Pancreas (tissue), 10 donors: ENCODE data around the gene TMEM132C. TPM values are rescaled to one million over a fixed set of nuclear protein-coding genes. Genes with fewer than 3 reads are reported as not detected.

ENCODE experiments used
- ATAC-seq, 4 donors: fragments of 200-7000 bp; cut with Tn5 transposase; one replicate each; pipeline versions ENCODE4 v1.8.0 to v1.9.1; 2020; ENCODE audit warnings: mild to moderate bottlenecking in 4 of 4, moderate library complexity in 4 of 4
- DNase-seq, 6 donors: peaks; one replicate each; pipeline ENCODE4 v3.0.0-alpha.2; 2020
- FAIRE-seq: peaks from 2 replicates; lab custom pipeline; 2012; peaks lifted over from hg19 to GRCh38; lab: Jason Lieb, UNC
- H3K27ac ChIP-seq, 4 donors: fragments of 200-600 bp; sonication (generic); 1 replicate in 3 of 4; 2 replicates in 1 of 4; pipeline versions ENCODE4 v1.5.0 to v1.8.0; 2020
- H3K27me3 ChIP-seq, 4 donors: fragments of 200-600 bp; one replicate each; pipeline ENCODE4 v1.8.0; 2021
- H3K36me3 ChIP-seq, 3 donors: fragments of 200-600 bp; sonication (generic) in 1 of 3; one replicate each; pipeline versions ENCODE4 v1.5.0 to v1.8.0; 2020 to 2021
- H3K4me1 ChIP-seq, 3 donors: fragments of 200-600 bp; one replicate each; pipeline ENCODE4 v1.8.0; 2021
- H3K4me3 ChIP-seq, 4 donors: fragments of 200-600 bp; sonication (generic) in 2 of 4; one replicate each; pipeline versions ENCODE4 v1.5.0 to v1.8.0; 2020 to 2021
- H3K9me3 ChIP-seq, 4 donors: fragments of 200-600 bp; one replicate each; pipeline ENCODE4 v1.8.0; 2021
- WGBS, 2 donors: extraction: QIAGEN DNeasy Blood & Tissue Kit; methylation state at CpG; one replicate each; pipeline ENCODE4 v1.1.7; 2013; 5-methylcytosine and 5-hydroxymethylcytosine counted together
- intact Hi-C, 3 donors: fragments of 100-400 bp; cut with DNase I; formaldehyde crosslinking; loops; one replicate each; pipeline versions ENCODE4 v1.11.1 to v1.14.2; 2022
- polyA plus RNA-seq, 2 donors: library from polyadenylated mRNA; stranded (reverse); fragments of 200-250 nt; gene quantifications; one replicate each; pipeline ENCODE4 v1.2.3, GENCODE V29; 2013
- total RNA-seq, 6 donors: library from RNA; stranded (reverse); fragmentation: NEBNext Ultra II Directional in 4 of 6; extraction: Animal tissue kit (Norgen Biotek cat#: 25700) in 4 of 6; gene quantifications; one replicate each; pipeline versions ENCODE4 v1.2.1 to v1.2.4, GENCODE V29; 2021 to 2023
- TF ChIP-seq, protein P1 (sequence below), 4 donors: fragments of 200-600 bp; sonication (generic) in 3 of 4; IDR thresholded peaks; one replicate each; pipeline versions ENCODE4 v1.5.0 to v1.8.0; 2021; ENCODE audit warnings: antibody characterized with exemption in 4 of 4
- donor health status: healthy with polysubstance abuse.
- donor health status: DM: no; HTN: no; CAD: no; lungs with moderate emphysema.
- donor health status: DM: no; HTN: no; CAD: no.
- donor health status: control.
- donor health status: control.
- donor health status: Bipolar disorder and iron deficiency.
- donor health status: DM: yes; HTN: yes; CAD: no.
- donor health status: DM: no; HTN: no; CAD: no.
- donor health status: DM: no; HTN: no; CAD: no.
- donor health status: DM: yes; HTN: yes; CAD: no.

Gene TMEM132C
- total and polyA plus RNA-seq, 8 donors = 0.63 to 5.8 (median 3.1) TPM

DNA sequence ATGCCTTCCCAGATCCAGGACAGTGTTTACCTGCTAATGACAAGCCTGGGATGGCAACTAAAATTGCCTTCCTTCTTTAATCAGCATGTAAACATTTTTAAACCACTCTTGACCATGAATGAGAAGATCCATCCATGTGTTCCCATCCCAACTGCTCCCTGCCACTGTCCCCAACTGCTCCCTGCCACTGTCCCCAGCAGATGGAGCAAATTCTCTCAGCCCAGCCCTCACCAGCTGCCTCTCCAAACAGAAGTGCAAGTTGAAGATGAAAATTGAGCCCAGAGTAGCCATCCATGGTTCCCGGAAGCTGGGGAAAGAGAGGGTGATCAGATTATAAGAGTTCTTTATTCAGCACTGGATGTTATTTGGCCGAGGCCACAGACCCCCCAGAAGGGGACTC is 423.7 kb downstream of the TMEM132C start:
- FAIRE-seq (no peak), DNase-seq (no peak), ATAC-seq (no peak)
- intact Hi-C loops = no loop called here
- Histone ChIP-seq H3K9me3 (no peaks in the 10 kb centered on the region), H3K27ac (no peak overlapping the region), H3K27me3 (no peaks in the 10 kb centered on the region), H3K4me1 (no peaks in the 10 kb centered on the region), H3K4me3 (no peak overlapping the region), H3K36me3 (no peaks in the 10 kb centered on the region)
- TF ChIP-seq, protein P1, sequence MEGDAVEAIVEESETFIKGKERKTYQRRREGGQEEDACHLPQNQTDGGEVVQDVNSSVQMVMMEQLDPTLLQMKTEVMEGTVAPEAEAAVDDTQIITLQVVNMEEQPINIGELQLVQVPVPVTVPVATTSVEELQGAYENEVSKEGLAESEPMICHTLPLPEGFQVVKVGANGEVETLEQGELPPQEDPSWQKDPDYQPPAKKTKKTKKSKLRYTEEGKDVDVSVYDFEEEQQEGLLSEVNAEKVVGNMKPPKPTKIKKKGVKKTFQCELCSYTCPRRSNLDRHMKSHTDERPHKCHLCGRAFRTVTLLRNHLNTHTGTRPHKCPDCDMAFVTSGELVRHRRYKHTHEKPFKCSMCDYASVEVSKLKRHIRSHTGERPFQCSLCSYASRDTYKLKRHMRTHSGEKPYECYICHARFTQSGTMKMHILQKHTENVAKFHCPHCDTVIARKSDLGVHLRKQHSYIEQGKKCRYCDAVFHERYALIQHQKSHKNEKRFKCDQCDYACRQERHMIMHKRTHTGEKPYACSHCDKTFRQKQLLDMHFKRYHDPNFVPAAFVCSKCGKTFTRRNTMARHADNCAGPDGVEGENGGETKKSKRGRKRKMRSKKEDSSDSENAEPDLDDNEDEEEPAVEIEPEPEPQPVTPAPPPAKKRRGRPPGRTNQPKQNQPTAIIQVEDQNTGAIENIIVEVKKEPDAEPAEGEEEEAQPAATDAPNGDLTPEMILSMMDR (IDR thresholded peaks at IDR 0.05) = no peak
- WGBS, 2 donors = 44 to 47% methylated on average over 2 of the region's 2 CpGs

DNA sequence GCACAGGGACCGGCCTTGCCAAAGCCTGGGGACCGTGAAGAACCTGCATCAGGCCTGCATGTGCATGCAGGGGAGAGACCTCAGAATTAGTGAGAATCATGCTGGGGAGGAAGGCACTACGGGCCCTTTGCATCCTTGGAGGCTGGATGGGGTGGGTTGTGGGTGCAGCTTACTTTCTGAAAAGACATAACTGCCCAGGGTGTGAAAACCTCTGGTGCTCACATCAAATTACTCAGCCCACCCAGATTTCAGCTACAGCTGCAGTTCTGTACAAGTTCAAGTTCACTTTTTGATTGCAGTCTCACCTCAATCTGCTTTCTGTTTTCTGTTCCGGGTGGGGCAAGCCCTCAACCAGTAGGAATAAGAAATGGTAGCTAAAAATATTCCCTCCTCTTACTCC is 426.1 kb downstream of the TMEM132C start:
- FAIRE-seq (no peak), ATAC-seq (no peak), DNase-seq (no peak)
- H3K27ac ChIP-seq = no peak overlapping the region
- TF ChIP-seq, protein P1 (IDR thresholded peaks at IDR 0.05) = no peak
- no peaks in the 10 kb centered on the region for H3K4me1 ChIP-seq
- H3K9me3 ChIP-seq = no peaks in the 10 kb centered on the region
- H3K27me3 ChIP-seq = no peaks in the 10 kb centered on the region
- 54 to 68% methylated on average over 4 of the region's 4 CpGs for WGBS, 2 donors
- intact Hi-C loops = no loop called here
- no peaks in the 10 kb centered on the region for H3K36me3 ChIP-seq
- H3K4me3 ChIP-seq = no peak overlapping the region

DNA sequence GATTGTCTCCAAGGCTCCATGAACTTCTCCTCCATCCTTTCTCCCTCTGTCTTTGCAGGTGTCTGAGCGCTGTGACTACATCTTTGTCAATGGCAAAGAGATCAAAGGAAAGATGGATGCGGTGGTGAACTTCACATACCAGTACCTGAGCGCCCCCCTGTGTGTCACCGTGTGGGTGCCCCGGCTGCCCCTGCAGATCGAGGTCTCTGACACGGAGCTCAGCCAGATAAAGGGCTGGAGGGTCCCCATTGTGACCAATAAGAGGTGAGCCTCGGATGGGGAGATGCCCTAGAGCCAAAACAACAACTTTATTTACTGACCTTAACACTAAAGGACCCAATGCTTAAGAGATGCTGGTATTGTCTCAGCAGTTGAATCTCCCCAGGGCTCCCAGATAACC is 426.8 kb downstream of the TMEM132C start:
- ATAC-seq = no peak
- TF ChIP-seq, protein P1 (IDR thresholded peaks at IDR 0.05) = no peak
- intact Hi-C loops = no loop called here
- no peaks in the 10 kb centered on the region for H3K27me3 ChIP-seq
- H3K27ac ChIP-seq = no peak overlapping the region
- no peaks in the 10 kb centered on the region for H3K36me3 ChIP-seq
- no peaks in the 10 kb centered on the region for H3K4me1 ChIP-seq
- H3K9me3 ChIP-seq = no peaks in the 10 kb centered on the region
- no peak for DNase-seq
- H3K4me3 ChIP-seq = no peak overlapping the region
- FAIRE-seq = no peak
- WGBS, 2 donors = 33 to 35% methylated on average over 8 of the region's 8 CpGs

DNA sequence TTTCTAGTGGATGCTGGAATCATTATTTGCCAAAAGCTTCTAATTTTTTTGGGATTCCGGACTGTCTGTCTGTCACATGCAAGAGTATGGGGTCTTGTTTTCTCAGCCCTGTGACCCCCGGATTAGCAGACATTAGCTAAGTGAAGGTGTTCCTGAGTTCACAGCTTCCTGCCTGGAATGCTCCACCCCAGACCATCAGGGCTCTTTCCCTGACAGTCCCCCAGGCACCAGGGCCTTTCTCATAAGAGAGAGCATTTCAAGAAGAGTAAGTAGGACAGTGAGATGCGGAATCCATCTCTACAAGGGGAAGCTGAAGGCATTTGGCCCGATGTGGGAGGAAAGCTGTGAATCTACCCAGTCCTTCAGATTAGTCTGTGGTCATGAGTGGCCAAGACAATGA is 427.5 kb downstream of the TMEM132C start:
- H3K9me3 ChIP-seq = no peaks in the 10 kb centered on the region
- intact Hi-C loops = no loop called here
- TF ChIP-seq, protein P1 (IDR thresholded peaks at IDR 0.05) = no peak
- DNase-seq (no peak), ATAC-seq (no peak), FAIRE-seq (no peak)
- no peak overlapping the region for H3K27ac ChIP-seq
- no peaks in the 10 kb centered on the region for H3K36me3 ChIP-seq
- WGBS, 2 donors = 38 to 49% methylated on average over 4 of the region's 4 CpGs
- H3K4me3 ChIP-seq = no peak overlapping the region
- no peaks in the 10 kb centered on the region for H3K4me1 ChIP-seq
- H3K27me3 ChIP-seq = no peaks in the 10 kb centered on the region

DNA sequence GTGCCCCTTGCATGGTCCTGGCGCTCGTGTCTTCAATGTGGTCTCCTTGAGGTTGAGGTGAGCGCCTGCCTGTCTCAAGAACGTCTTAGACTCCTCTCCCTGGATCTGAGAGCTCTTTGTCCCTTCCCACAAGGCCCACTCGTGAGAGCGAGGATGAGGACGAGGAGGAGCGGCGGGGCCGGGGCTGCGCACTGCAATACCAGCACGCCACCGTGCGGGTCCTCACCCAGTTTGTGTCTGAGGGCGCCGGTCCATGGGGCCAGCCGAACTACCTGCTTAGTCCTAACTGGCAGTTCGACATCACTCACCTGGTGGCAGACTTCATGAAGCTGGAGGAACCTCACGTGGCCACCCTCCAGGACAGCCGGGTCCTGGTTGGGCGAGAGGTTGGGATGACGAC is 428.7 kb downstream of the TMEM132C start:
- Histone ChIP-seq H3K36me3 (no peaks in the 10 kb centered on the region), H3K4me3 (no peak overlapping the region), H3K9me3 (no peaks in the 10 kb centered on the region), H3K27me3 (no peaks in the 10 kb centered on the region), H3K4me1 (no peaks in the 10 kb centered on the region), H3K27ac (no peak overlapping the region)
- no peak for ATAC-seq
- intact Hi-C loops = no loop called here
- TF ChIP-seq, protein P1 (IDR thresholded peaks at IDR 0.05) = no peak
- no peak for DNase-seq
- FAIRE-seq = no peak
- WGBS, 2 donors = 74 to 85% methylated on average over 22 of the region's 22 CpGs
